Activated T-cell treated with anti-CD3 and anti-CD28 coated beads, Interleukin-2, amount 50 U/mL, for 72 hours (primary cell): ENCODE measurements around the gene NUDT8. TPM values are rescaled to one million over a fixed set of nuclear protein-coding genes. Genes with fewer than 3 reads are reported as not detected.
A peak's percentile ranks its signal among the peaks of the same experiment; 100 is the strongest.

Experiments used
- ATAC-seq, 2 donors: fragments of 150-1000 bp; cut with Tn5 transposase; replicated peaks in 1 of 2; 2 replicates each; pipeline ENCODE4 v1.10.0; 2021; ENCODE audit warnings: moderate library complexity in 2 of 2, mild to moderate bottlenecking in 1 of 2
- DNase-seq, 2 donors: peaks; one replicate each; pipeline ENCODE4 v3.0.0; 2021 to 2022; ENCODE audit warnings: mixed read lengths in 1 of 2
- H3K27ac Mint-ChIP-seq: one replicate; pipeline ENCODE4 v1.8.0; 2022; ENCODE audit warnings: mild to moderate bottlenecking, moderate library complexity, mixed read lengths
- H3K27me3 Mint-ChIP-seq: one replicate; pipeline ENCODE4 v1.8.0; 2022; ENCODE audit warnings: low read depth, mixed read lengths
- H3K36me3 Mint-ChIP-seq, 2 donors: one replicate each; pipeline ENCODE4 v1.8.0; 2022; ENCODE audit warnings: mixed read lengths in 2 of 2, mild to moderate bottlenecking in 1 of 2; ENCODE audit not compliant: insufficient read depth in 2 of 2
- H3K4me1 Mint-ChIP-seq: one replicate; pipeline ENCODE4 v1.8.0; 2022; ENCODE audit warnings: low read depth, mixed read lengths
- H3K4me3 Mint-ChIP-seq, 2 donors: one replicate each; pipeline ENCODE4 v1.8.0; 2022; ENCODE audit warnings: mild to moderate bottlenecking in 2 of 2, mixed read lengths in 2 of 2, moderate library complexity in 2 of 2
- H3K9me3 Mint-ChIP-seq, 2 donors: one replicate each; pipeline ENCODE4 v1.8.0; 2022; ENCODE audit warnings: mixed read lengths in 2 of 2
- total RNA-seq, 2 donors: library from RNA; stranded (reverse); gene quantifications; one replicate each; pipeline ENCODE4 v1.2.3, GENCODE V29; 2022

Gene NUDT8
- total RNA-seq: 10 to 100 TPM; 19.6 to 24.6 TPM

- peak; percentile 91 to 94 for DNase-seq
- Mint-ChIP-seq H3K4me1 (peaks cover 12% of the 10 kb centered on the region), H3K9me3 (no peaks in the 10 kb centered on the region), H3K4me3 (peak within 1 kb of the TSS; percentile 88 to 89), H3K27me3 (no peaks in the 10 kb centered on the region), H3K27ac (peak within 1 kb of the TSS; percentile 68), H3K36me3 (no peaks in the 10 kb centered on the region)
- peak; percentile 68 to 74 for ATAC-seq
Measured at GRCh38 chr11:67629386-67630227, at the start of gene NUDT8. Gene NUDT8 (minus strand): TSS chr11:67629937. CDS start chr11:67629911, 26 bp downstream.

- H3K9me3 Mint-ChIP-seq: peaks cover 2 to 3% of the 10 kb centered on the region in 2 donors
- H3K36me3 Mint-ChIP-seq: no peaks in the 10 kb centered on the region
- H3K27ac Mint-ChIP-seq: no peak overlapping the region
- H3K4me3 Mint-ChIP-seq: no peak overlapping the region
- peaks cover 10% of the 10 kb centered on the region for H3K27me3 Mint-ChIP-seq
- no peak for ATAC-seq
- H3K4me1 Mint-ChIP-seq: no peaks in the 10 kb centered on the region
- no peak for DNase-seq
Measured at GRCh38 chr11:67675058-67675747, 45.5 kb upstream of the NUDT8 start.

- Mint-ChIP-seq H3K4me3 (no peak within 1 kb of the TSS), H3K4me1 (no peaks in the 10 kb centered on the region), H3K27me3 (peaks cover 10% of the 10 kb centered on the region), H3K27ac (no peak within 1 kb of the TSS), H3K9me3 (peaks cover 2 to 3% of the 10 kb centered on the region in 2 donors), H3K36me3 (no peaks in the 10 kb centered on the region)
- ATAC-seq: no peak
- no peak for DNase-seq
Measured at GRCh38 chr11:67674442-67674871, 44.7 kb upstream of the NUDT8 start, which contains the start of gene ALDH3B2. Gene ALDH3B2 (minus strand): TSS chr11:67674623. CDS start chr11:67666935, 7,688 bp downstream.

- DNase-seq (no peak), ATAC-seq (no peak)
- peaks cover 10% of the 10 kb centered on the region for H3K27me3 Mint-ChIP-seq
- no peaks in the 10 kb centered on the region for H3K36me3 Mint-ChIP-seq
- H3K4me3 Mint-ChIP-seq: no peak overlapping the region
- H3K4me1 Mint-ChIP-seq: no peaks in the 10 kb centered on the region
- H3K27ac Mint-ChIP-seq: no peak overlapping the region
- H3K9me3 Mint-ChIP-seq: peaks cover 2 to 3% of the 10 kb centered on the region in 2 donors
Measured at GRCh38 chr11:67673902-67674301, 44.2 kb upstream of the NUDT8 start.

- peaks cover 2 to 3% of the 10 kb centered on the region in 2 donors for H3K9me3 Mint-ChIP-seq
Measured at GRCh38 chr11:67673358-67673757, 43.6 kb upstream of the NUDT8 start.

GRCh38 chr11:67671211-67671520 is 41.4 kb upstream of the NUDT8 start:
- no peak for ATAC-seq
- Mint-ChIP-seq H3K36me3 (no peaks in the 10 kb centered on the region), H3K4me1 (no peaks in the 10 kb centered on the region), H3K9me3 (peaks cover 0 to 1% of the 10 kb centered on the region in 2 donors), H3K27me3 (peaks cover 2% of the 10 kb centered on the region), H3K27ac (no peak overlapping the region), H3K4me3 (no peak overlapping the region)
- DNase-seq: no peak

More at GRCh38 chr11:67673358-67673757, 43.6 kb upstream of the NUDT8 start:
- no peak for ATAC-seq
- no peak for DNase-seq
- Mint-ChIP-seq H3K27ac (no peak overlapping the region), H3K4me3 (no peak overlapping the region), H3K36me3 (no peaks in the 10 kb centered on the region), H3K4me1 (no peaks in the 10 kb centered on the region), H3K27me3 (peaks cover 10% of the 10 kb centered on the region)

GRCh38 chr11:67670316-67671210 is 40.8 kb upstream of the NUDT8 start:
- Mint-ChIP-seq H3K27ac (no peak overlapping the region), H3K4me1 (no peaks in the 10 kb centered on the region), H3K9me3 (no peaks in the 10 kb centered on the region), H3K36me3 (no peaks in the 10 kb centered on the region), H3K4me3 (no peak overlapping the region), H3K27me3 (no peaks in the 10 kb centered on the region)
- DNase-seq: no peak
- ATAC-seq: no peak

- Mint-ChIP-seq H3K27me3 (no peaks in the 10 kb centered on the region), H3K4me3 (no peak overlapping the region), H3K36me3 (no peaks in the 10 kb centered on the region), H3K9me3 (no peaks in the 10 kb centered on the region), H3K4me1 (no peaks in the 10 kb centered on the region), H3K27ac (no peak overlapping the region)
- ATAC-seq: no peak
- DNase-seq: no peak
Measured at GRCh38 chr11:67668192-67668551, 38.4 kb upstream of the NUDT8 start.

- no peaks in the 10 kb centered on the region for H3K36me3 Mint-ChIP-seq
- H3K4me3 Mint-ChIP-seq: no peak overlapping the region
- H3K4me1 Mint-ChIP-seq: no peaks in the 10 kb centered on the region
- ATAC-seq: no peak
- no peaks in the 10 kb centered on the region for H3K27me3 Mint-ChIP-seq
- H3K27ac Mint-ChIP-seq: no peak overlapping the region
- no peaks in the 10 kb centered on the region for H3K9me3 Mint-ChIP-seq
- DNase-seq: no peak
Measured at GRCh38 chr11:67667490-67668191, 37.9 kb upstream of the NUDT8 start.

- DNase-seq (no peak), ATAC-seq (no peak)
- Mint-ChIP-seq H3K4me3 (no peak overlapping the region), H3K27ac (no peak overlapping the region), H3K9me3 (no peaks in the 10 kb centered on the region), H3K4me1 (no peaks in the 10 kb centered on the region), H3K27me3 (no peaks in the 10 kb centered on the region), H3K36me3 (no peaks in the 10 kb centered on the region)
Measured at GRCh38 chr11:67666676-67667489, 37.1 kb upstream of the NUDT8 start.

- no peak for DNase-seq
- H3K4me1 Mint-ChIP-seq: no peaks in the 10 kb centered on the region
- H3K4me3 Mint-ChIP-seq: no peak overlapping the region
- no peak for ATAC-seq
- H3K27me3 Mint-ChIP-seq: no peaks in the 10 kb centered on the region
- no peak overlapping the region for H3K27ac Mint-ChIP-seq
- no peaks in the 10 kb centered on the region for H3K9me3 Mint-ChIP-seq
- H3K36me3 Mint-ChIP-seq: no peaks in the 10 kb centered on the region
Measured at GRCh38 chr11:67666303-67666645, 36.5 kb upstream of the NUDT8 start.
